Activated T-cell treated with anti-CD3 and anti-CD28 coated beads, Interleukin-2, amount 50 U/mL, for 72 hours (primary cell): ENCODE measurements around the gene CEP290. TPM values are rescaled to one million over a fixed set of nuclear protein-coding genes. Genes with fewer than 3 reads are reported as not detected.

Experiments
- ATAC-seq, 2 donors: fragments of 150-1000 bp; cut with Tn5 transposase; replicated peaks in 1 of 2; 2 replicates each; pipeline ENCODE4 v1.10.0; 2021; ENCODE audit warnings: moderate library complexity in 2 of 2, mild to moderate bottlenecking in 1 of 2
- DNase-seq, 2 donors: peaks; one replicate each; pipeline ENCODE4 v3.0.0; 2021 to 2022; ENCODE audit warnings: mixed read lengths in 1 of 2
- H3K27ac Mint-ChIP-seq: one replicate; pipeline ENCODE4 v1.8.0; 2022; ENCODE audit warnings: mild to moderate bottlenecking, moderate library complexity, mixed read lengths
- H3K27me3 Mint-ChIP-seq: one replicate; pipeline ENCODE4 v1.8.0; 2022; ENCODE audit warnings: low read depth, mixed read lengths
- H3K36me3 Mint-ChIP-seq, 2 donors: one replicate each; pipeline ENCODE4 v1.8.0; 2022; ENCODE audit warnings: mixed read lengths in 2 of 2, mild to moderate bottlenecking in 1 of 2; ENCODE audit not compliant: insufficient read depth in 2 of 2
- H3K4me1 Mint-ChIP-seq: one replicate; pipeline ENCODE4 v1.8.0; 2022; ENCODE audit warnings: low read depth, mixed read lengths
- H3K4me3 Mint-ChIP-seq, 2 donors: one replicate each; pipeline ENCODE4 v1.8.0; 2022; ENCODE audit warnings: mild to moderate bottlenecking in 2 of 2, mixed read lengths in 2 of 2, moderate library complexity in 2 of 2
- H3K9me3 Mint-ChIP-seq, 2 donors: one replicate each; pipeline ENCODE4 v1.8.0; 2022; ENCODE audit warnings: mixed read lengths in 2 of 2
- total RNA-seq, 2 donors: library from RNA; stranded (reverse); gene quantifications; one replicate each; pipeline ENCODE4 v1.2.3, GENCODE V29; 2022

The CEP290 gene
- total RNA-seq, 2 donors from 2014 or later = 14.1 to 14.3 TPM

- Mint-ChIP-seq H3K9me3 (no peaks in the 10 kb centered on the region), H3K27ac (no peak overlapping the region), H3K36me3 (peaks cover 1 to 4% of the 10 kb centered on the region in 2 donors), H3K4me3 (no peak overlapping the region), H3K27me3 (no peaks in the 10 kb centered on the region), H3K4me1 (no peaks in the 10 kb centered on the region)
- ATAC-seq = no peak
- no peak for DNase-seq
Observed at GRCh38 chr12:88127099-88127498, 14.8 kb downstream of the CEP290 start.

DNA sequence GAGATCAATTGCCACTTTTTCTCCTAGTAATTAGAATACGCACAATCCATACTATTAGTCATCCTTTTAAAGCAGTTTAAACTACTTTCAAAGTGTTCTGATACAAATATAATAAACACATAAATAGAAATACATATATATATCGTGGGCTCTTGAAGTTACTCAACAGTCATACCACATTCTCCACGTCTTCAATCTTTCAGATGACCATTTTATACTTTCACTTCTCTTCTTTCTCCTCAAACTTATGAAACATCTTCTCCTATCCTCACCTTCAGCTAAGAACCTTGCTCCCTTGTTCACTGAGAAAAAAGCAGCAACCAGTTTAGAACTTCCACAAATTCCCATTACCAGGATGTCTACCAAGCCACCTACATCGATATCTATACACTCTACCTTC is 19.2 kb downstream of the CEP290 start:
- Mint-ChIP-seq H3K27ac (no peak overlapping the region), H3K36me3 (peaks cover 3 to 8% of the 10 kb centered on the region in 2 donors), H3K4me1 (no peaks in the 10 kb centered on the region), H3K9me3 (no peaks in the 10 kb centered on the region), H3K27me3 (no peaks in the 10 kb centered on the region), H3K4me3 (no peak overlapping the region)
- DNase-seq (no peak), ATAC-seq (no peak)

GRCh38 chr12:88113871-88114270 is 28.0 kb downstream of the CEP290 start:
- Mint-ChIP-seq H3K4me1 (no peaks in the 10 kb centered on the region), H3K27ac (peak overlapping the region; percentile 72), H3K4me3 (no peak overlapping the region), H3K27me3 (no peaks in the 10 kb centered on the region), H3K9me3 (no peaks in the 10 kb centered on the region), H3K36me3 (peaks cover 5 to 12% of the 10 kb centered on the region in 2 donors)
- no peak for DNase-seq
- no peak for ATAC-seq

- H3K4me1 Mint-ChIP-seq = no peaks in the 10 kb centered on the region
- no peaks in the 10 kb centered on the region for H3K27me3 Mint-ChIP-seq
- ATAC-seq = no peak
- no peaks in the 10 kb centered on the region for H3K9me3 Mint-ChIP-seq
- no peak overlapping the region for H3K27ac Mint-ChIP-seq
- peak overlapping the region in 1 of 2 donors; percentile 58 for H3K4me3 Mint-ChIP-seq
- DNase-seq = no peak
- H3K36me3 Mint-ChIP-seq = peaks cover 0 to 9% of the 10 kb centered on the region in 2 donors
Observed at GRCh38 chr12:88111074-88111652, 30.7 kb downstream of the CEP290 start.

DNA sequence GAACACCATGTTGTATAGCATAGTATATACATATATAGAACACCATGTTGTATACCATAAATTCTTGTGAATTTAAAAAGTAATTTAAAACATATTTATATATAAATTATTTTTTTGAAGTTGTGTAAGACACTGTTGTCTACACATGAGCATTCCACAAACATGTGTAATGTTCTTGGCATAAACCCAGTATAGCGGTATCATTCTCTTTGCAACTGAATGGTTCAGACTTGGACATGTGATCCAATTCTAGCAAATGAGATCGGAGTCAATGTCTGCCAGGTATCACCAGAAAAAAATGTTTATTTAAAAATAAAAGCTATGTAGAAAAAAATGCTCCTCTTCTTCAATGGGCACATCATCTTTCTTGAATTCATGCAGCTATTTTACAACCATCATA is 33.9 kb downstream of the CEP290 start:
- Mint-ChIP-seq H3K4me1 (no peaks in the 10 kb centered on the region), H3K27me3 (no peaks in the 10 kb centered on the region), H3K36me3 (peaks cover 0 to 12% of the 10 kb centered on the region in 2 donors), H3K4me3 (no peak overlapping the region), H3K27ac (no peak overlapping the region), H3K9me3 (no peaks in the 10 kb centered on the region)
- ATAC-seq (no peak), DNase-seq (no peak)

DNA sequence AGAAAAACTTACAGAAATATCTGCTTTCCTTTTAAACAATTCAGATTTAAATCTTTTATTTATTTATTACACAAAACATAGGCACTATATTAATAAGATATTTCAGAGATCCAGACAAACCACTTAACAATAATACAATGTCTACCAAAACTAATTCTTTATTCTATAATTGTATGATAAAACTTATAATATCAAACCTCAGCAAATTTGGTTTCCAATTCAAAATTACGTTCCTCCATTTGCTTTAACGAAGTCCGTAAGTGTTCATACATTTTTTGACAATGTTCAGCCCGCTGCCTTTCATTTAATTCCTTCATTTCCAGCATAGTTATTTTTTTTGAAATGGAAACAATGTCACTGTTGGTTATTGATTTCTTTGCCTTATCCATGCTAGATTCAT is 48.3 kb downstream of the CEP290 start:
- ATAC-seq = no peak
- Mint-ChIP-seq H3K4me3 (no peak overlapping the region), H3K27ac (no peak overlapping the region), H3K27me3 (no peaks in the 10 kb centered on the region), H3K36me3 (peaks cover 0 to 5% of the 10 kb centered on the region in 2 donors), H3K4me1 (no peaks in the 10 kb centered on the region), H3K9me3 (no peaks in the 10 kb centered on the region)
- DNase-seq = no peak

DNA sequence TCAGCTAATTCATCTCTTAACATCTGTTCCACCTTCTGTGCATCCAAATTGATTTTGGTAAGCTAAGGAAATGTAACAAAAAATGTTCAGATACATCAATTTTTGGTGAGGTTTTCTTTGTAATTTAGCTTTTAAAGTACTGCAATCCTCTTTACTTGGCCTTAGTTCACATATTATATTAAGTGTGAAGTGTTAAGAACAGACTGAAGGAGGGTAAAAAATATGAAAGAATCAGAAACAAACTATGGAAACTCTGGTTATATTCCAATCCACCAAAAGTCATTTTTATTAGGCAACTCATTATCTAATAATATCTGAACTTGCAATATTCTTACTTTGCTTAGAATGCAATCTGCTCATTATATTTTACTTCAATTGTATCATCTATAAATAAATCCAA is 49.1 kb downstream of the CEP290 start:
- H3K4me1 Mint-ChIP-seq = no peaks in the 10 kb centered on the region
- ATAC-seq = no peak
- DNase-seq = no peak
- no peaks in the 10 kb centered on the region for H3K9me3 Mint-ChIP-seq
- H3K4me3 Mint-ChIP-seq = no peak overlapping the region
- no peaks in the 10 kb centered on the region for H3K27me3 Mint-ChIP-seq
- H3K27ac Mint-ChIP-seq = no peak overlapping the region
- H3K36me3 Mint-ChIP-seq = peaks cover 0 to 4% of the 10 kb centered on the region in 2 donors

DNA sequence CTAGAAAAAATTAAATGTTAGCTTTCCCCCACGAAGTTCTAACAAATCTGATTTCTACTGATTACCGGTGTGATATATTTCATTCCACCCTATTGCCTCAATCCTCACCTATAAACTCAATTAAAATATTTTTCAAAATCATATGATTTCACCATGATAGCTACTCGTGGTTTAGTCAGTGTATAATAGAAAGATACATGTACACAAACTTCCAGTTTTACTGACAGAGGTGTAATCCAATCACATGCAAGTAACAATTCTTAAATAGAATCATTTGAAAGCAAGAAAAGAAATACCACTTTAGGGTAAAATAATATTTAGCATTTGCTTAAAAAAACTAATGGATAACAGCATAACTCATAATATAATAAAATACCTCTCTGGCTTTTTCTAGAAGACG is 57.7 kb downstream of the CEP290 start:
- ATAC-seq (no peak), DNase-seq (no peak)
- H3K27me3 Mint-ChIP-seq = no peaks in the 10 kb centered on the region
- H3K4me3 Mint-ChIP-seq = no peak overlapping the region
- no peak overlapping the region for H3K27ac Mint-ChIP-seq
- no peaks in the 10 kb centered on the region for H3K4me1 Mint-ChIP-seq
- H3K36me3 Mint-ChIP-seq = peaks cover 0 to 11% of the 10 kb centered on the region in 2 donors
- no peaks in the 10 kb centered on the region for H3K9me3 Mint-ChIP-seq

DNA sequence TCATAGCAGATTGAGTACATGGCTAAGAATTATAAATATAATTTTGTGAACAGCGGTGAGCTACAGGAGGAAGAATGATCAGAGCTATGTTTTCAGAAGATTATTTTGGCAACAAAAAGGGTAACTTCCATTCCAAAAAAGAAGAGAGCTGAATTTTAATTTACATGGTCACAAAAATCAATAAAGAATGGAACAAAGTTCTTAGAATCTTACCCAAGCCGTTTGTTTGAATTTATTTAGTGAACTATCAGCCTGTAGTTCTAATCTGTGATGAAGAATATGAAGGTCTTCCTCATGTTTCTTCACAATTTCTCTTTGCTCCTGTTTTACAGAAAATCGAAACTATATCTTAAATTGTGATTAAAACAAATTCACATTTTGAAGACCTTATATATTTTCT is 58.3 kb downstream of the CEP290 start:
- Mint-ChIP-seq H3K36me3 (peaks cover 0 to 9% of the 10 kb centered on the region in 2 donors), H3K9me3 (no peaks in the 10 kb centered on the region), H3K27me3 (no peaks in the 10 kb centered on the region), H3K4me1 (no peaks in the 10 kb centered on the region), H3K4me3 (no peak overlapping the region), H3K27ac (peak overlapping the region; percentile 40)
- DNase-seq (no peak), ATAC-seq (no peak)

- DNase-seq (no peak), ATAC-seq (no peak)
- Mint-ChIP-seq H3K4me1 (no peaks in the 10 kb centered on the region), H3K36me3 (peaks cover 0 to 9% of the 10 kb centered on the region in 2 donors), H3K4me3 (no peak overlapping the region), H3K27me3 (no peaks in the 10 kb centered on the region), H3K9me3 (no peaks in the 10 kb centered on the region), H3K27ac (no peak overlapping the region)
Observed at GRCh38 chr12:88081247-88081646, 60.6 kb downstream of the CEP290 start.

GRCh38 chr12:88067301-88067700 is 74.6 kb downstream of the CEP290 start:
- Mint-ChIP-seq H3K4me3 (no peak overlapping the region), H3K36me3 (peaks cover 4 to 16% of the 10 kb centered on the region in 2 donors), H3K4me1 (peaks cover 17% of the 10 kb centered on the region), H3K27ac (no peak overlapping the region), H3K9me3 (no peaks in the 10 kb centered on the region), H3K27me3 (no peaks in the 10 kb centered on the region)
- no peak for DNase-seq
- ATAC-seq = no peak

- H3K36me3 Mint-ChIP-seq = peaks cover 3 to 11% of the 10 kb centered on the region in 2 donors
- H3K27me3 Mint-ChIP-seq = no peaks in the 10 kb centered on the region
- peak overlapping the region in 1 of 2 donors; percentile 1 for H3K4me3 Mint-ChIP-seq
- no peaks in the 10 kb centered on the region for H3K9me3 Mint-ChIP-seq
- H3K4me1 Mint-ChIP-seq = peaks cover 17% of the 10 kb centered on the region
- DNase-seq (no peak), ATAC-seq (no peak)
- H3K27ac Mint-ChIP-seq = peak overlapping the region; percentile 3
Observed at GRCh38 chr12:88063375-88063774, 78.5 kb downstream of the CEP290 start.

- no peak overlapping the region for H3K4me3 Mint-ChIP-seq
- DNase-seq (no peak), ATAC-seq (no peak)
- H3K9me3 Mint-ChIP-seq = no peaks in the 10 kb centered on the region
- H3K27ac Mint-ChIP-seq = no peak overlapping the region
- no peaks in the 10 kb centered on the region for H3K27me3 Mint-ChIP-seq
- H3K4me1 Mint-ChIP-seq = peaks cover 14% of the 10 kb centered on the region
- peaks cover 5 to 8% of the 10 kb centered on the region in 2 donors for H3K36me3 Mint-ChIP-seq
Observed at GRCh38 chr12:88062474-88062873, 79.4 kb downstream of the CEP290 start.

DNA sequence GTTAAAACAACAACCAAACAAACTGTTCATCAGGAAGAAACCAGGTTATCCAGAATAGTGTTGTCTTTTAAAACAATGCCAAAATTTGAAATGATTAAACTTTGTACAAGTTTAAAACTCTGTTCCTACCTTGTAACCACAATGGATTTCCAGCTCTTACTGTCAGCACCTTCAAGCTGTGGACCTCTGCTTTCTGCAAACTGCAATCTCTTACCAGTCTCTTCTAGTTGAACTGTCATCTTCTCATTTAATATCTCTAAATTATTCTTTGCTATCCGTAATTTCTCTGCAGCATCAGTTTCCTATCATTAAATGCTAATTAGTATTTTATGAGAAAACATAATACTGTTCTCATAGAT is 83.2 kb downstream of the CEP290 start:
- Mint-ChIP-seq H3K9me3 (no peaks in the 10 kb centered on the region), H3K36me3 (peaks cover 6 to 11% of the 10 kb centered on the region in 2 donors), H3K4me1 (peaks cover 12% of the 10 kb centered on the region), H3K27me3 (no peaks in the 10 kb centered on the region), H3K4me3 (no peak overlapping the region), H3K27ac (peak overlapping the region; percentile 72)
- ATAC-seq = no peak
- DNase-seq = no peak
